Daoy (cell line): Measurements from ENCODE around the gene LMBRD1. TPM values are rescaled to one million over a fixed set of nuclear protein-coding genes. Genes with fewer than 3 reads are reported as not detected.

Experiments
- DNase-seq: peaks from one replicate; pipeline ENCODE4 v3.0.0-alpha.2; 2015; ENCODE audit warnings: low read depth
- total RNA-seq: library from RNA; depleted of rRNA; stranded (reverse); fragments of >200 nt; shearing (Covaris generic); gene quantifications from 2 replicates; pipeline ENCODE4 v1.2.3, GENCODE V29; 2014; rRNA removed

LMBRD1 gene
- total RNA-seq, 1 experiment from 2014 or later: 15.5 TPM

DNA sequence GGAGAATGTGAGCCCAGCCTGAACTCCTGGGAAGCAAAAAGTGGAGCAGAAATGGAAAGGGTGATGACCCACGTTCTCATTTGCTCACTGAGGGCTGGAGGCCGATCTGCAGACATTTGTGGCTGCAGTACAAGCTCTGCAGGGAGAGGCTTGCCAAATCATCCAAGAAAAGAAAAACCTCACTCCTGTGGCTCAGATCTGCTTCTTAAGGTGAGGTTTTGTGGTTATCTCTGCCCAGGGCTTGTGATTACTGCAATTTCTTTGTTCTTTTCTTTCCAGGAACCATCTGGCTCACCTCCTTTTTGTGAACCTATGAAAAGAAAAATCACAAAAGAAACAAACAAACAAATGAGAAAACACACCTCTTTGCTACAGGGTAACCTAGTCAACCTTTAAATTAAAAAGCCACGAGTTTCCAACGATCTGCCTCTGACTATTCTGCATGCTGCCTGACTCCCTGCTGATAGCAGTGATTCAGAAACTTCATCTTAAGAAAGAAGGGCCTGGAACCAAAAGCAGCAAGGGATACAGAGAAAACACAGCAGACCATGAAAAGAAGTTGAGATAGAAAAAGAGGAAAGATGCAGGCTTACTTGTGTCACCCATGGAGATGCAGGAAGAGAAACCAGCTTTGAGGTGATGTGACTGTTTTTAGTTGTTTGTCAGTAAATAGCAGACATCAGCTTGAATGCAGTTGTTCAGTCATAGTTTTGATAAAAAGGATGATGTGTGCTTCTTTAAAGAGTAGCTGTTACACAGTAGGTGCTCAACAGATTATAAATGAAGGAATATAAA lies 165.1 kb downstream of the LMBRD1 start:
- DNase-seq: no peak

DNA sequence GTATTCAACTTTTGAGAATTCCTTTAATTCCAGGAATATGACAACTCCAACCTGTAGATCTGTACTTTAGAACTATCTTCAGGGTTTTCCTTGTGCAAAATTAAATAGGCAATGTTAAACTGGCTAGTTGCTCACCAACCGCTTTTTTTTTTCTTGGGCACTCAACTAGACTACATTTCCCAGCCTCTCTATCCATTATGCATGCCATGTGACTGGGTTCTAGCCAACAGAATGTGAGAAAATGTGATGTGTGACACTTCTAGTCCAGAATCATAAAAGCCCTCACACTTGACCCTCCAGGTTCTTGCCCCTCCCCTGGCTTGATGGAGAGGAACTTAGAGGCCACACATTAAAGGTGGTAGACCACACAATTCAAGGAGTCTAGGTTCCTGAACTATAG lies 166.0 kb downstream of the LMBRD1 start:
- DNase-seq: no peak

DNA sequence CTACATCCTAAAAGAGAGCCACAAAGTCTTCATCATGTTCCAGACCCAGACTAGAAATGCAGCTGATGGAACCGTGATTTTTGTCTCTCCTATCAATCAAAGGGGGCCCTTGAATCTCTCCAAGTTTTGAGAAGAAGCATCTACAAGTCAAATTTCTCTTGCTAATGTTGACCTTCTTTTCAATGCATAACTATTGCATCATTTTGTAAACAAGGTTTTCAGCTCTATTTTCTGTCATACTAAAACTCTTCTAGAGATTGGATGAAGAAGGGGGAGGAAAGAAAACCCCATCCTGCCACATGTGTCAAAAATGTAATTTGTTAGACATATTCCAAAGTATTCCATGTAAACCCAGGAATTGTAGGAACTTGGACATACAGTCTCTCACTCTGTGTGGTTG lies 169.2 kb downstream of the LMBRD1 start:
- no peak for DNase-seq

DNA sequence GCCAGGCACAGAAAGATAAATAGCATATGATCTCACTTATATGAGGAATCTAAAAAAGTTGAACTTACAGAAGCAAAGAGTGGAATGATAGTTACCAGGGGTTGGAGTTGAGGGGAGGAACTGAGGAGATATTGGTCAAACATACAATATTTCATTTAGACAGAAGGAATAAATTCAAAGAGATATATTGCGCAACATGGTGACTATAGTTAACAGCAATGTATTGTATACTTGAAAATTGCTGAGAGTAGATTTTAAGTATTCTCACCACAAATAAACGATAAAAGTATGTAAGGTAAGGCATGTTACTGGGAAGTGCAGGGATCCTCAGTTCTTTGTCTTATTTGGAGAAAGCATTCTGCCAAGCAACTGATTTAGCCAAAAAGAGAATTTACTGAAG lies 171.9 kb downstream of the LMBRD1 start:
- DNase-seq: no peak

Other genes with a start within 250 kb of the LMBRD1 start
- 0.06 TPM in 1 of 2 replicates, not detected in the other for gene COL19A1, start 69.5 kb upstream of the LMBRD1 start, total RNA-seq